GM12878 (cell line): ENCODE results near the gene CXCR1.

Experiments used
- CTCF ChIP-seq, 3 experiments: IDR thresholded peaks in 2 of 3; conservative IDR thresholded peaks in 1 of 3; 2 replicates each; pipeline ENCODE4 v1.5.1; 2011; ENCODE audit warnings: low read depth in 3 of 3, low read length in 3 of 3, mild to moderate bottlenecking in 3 of 3, control low read depth in 2 of 3, moderate library complexity in 2 of 3, inconsistent platforms in 1 of 3, mixed read lengths in 1 of 3; ENCODE audit not compliant: control insufficient read depth in 2 of 3, insufficient read depth in 1 of 3; ENCODE audit errors: extremely low read depth in 1 of 3
- EZH2 ChIP-seq: IDR thresholded peaks from 2 replicates; pipeline ENCODE4 v1.6.1; 2012; ENCODE audit warnings: low read depth, mild to moderate bottlenecking, control low read depth, inconsistent platforms, low read length, borderline replicate concordance; ENCODE audit not compliant: control insufficient read depth
- JUNB ChIP-seq: IDR thresholded peaks from 2 replicates; pipeline ENCODE4 v1.6.1; 2016; ENCODE audit warnings: antibody characterized with exemption, mild to moderate bottlenecking
- MAX ChIP-seq: IDR thresholded peaks from 2 replicates; pipeline ENCODE4 v1.6.1; 2012; ENCODE audit warnings: low read depth, low read length, improper control_type of control experiment
- MYC ChIP-seq: IDR thresholded peaks from 2 replicates; pipeline ENCODE4 v1.6.1; 2011; ENCODE audit warnings: mild to moderate bottlenecking, low read length, moderate library complexity, inconsistent platforms; ENCODE audit not compliant: insufficient read depth, insufficient replicate concordance, insufficient read length, severe bottlenecking
- POLR2A ChIP-seq: IDR thresholded peaks from 2 replicates; pipeline ENCODE4 v1.6.1; 2011; ENCODE audit warnings: low read depth, mild to moderate bottlenecking, low read length
- POLR2AphosphoS5 ChIP-seq: IDR thresholded peaks from 2 replicates; pipeline ENCODE4 v1.6.1; 2011; ENCODE audit warnings: mild to moderate bottlenecking, low read length, inconsistent platforms
- REST ChIP-seq: IDR thresholded peaks from 2 replicates; pipeline ENCODE4 v1.6.1; 2012; ENCODE audit warnings: mild to moderate bottlenecking, low read depth, low read length
- SIN3A ChIP-seq: IDR thresholded peaks from 2 replicates; pipeline ENCODE4 v1.6.1; 2012; ENCODE audit warnings: low read depth, low read length, improper control_type of control experiment
- STAT3 ChIP-seq: IDR thresholded peaks from 2 replicates; pipeline ENCODE4 v1.6.1; 2011; ENCODE audit warnings: low read depth, low read length, improper control_type of control experiment
- ZZZ3 ChIP-seq: IDR thresholded peaks from 2 replicates; pipeline ENCODE4 v1.6.1; 2011; ENCODE audit warnings: low read depth; ENCODE audit not compliant: control insufficient read depth, insufficient read length
- TF ChIP-seq, protein P1 (sequence below): fragments of 450-650 bp; IDR thresholded peaks from 2 replicates; pipeline ENCODE4 v1.6.1; 2018; ENCODE audit warnings: mild to moderate bottlenecking, low read depth, moderate library complexity; ENCODE audit not compliant: partially characterized antibody
- TF ChIP-seq, protein P2 (sequence below): IDR thresholded peaks from 2 replicates; pipeline ENCODE4 v1.6.1; 2011; ENCODE audit warnings: low read depth, mild to moderate bottlenecking, low read length, moderate library complexity, borderline replicate concordance; ENCODE audit errors: extremely low read depth
- TF ChIP-seq, protein P3 (sequence below): IDR thresholded peaks from 2 replicates; pipeline ENCODE4 v1.6.1; 2011; ENCODE audit warnings: low read depth, low read length, improper control_type of control experiment, borderline replicate concordance

DNA sequence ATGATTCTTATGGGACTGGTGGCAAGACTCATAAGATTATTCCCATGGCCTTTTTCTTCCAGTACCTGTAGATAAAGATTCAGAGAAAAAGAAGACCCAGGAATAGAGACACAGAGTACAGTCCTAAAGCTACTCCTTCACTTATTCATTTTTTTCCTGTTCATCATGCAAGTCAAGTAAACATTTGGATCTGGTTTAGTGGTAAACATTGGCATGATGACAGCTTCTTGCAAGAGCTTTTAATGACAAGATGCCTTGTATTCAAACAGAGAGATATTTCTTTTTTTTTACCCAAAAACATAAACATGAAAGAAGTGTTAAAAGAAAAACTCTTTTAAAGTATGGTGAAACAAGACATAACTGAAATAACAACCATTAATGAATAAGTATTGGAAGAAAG lies 20.7 kb downstream of the CXCR1 start:
- TF ChIP-seq POLR2A (no peak), EZH2 (no peak), POLR2AphosphoS5 (no peak), ZZZ3 (no peak), SIN3A (no peak), CTCF (IDR thresholded peaks at IDR 0.05 in 2 of 3, conservative IDR thresholded peaks at IDR 0.05 in 1 of 3; ENCODE audit: control insufficient read depth in 2 of 3, extremely low read depth in 1 of 3, insufficient read depth in 1 of 3, low read depth in 3 of 3, low read length in 3 of 3) (no peak), MYC (no peak), JUNB (no peak), REST (no peak), MAX (no peak), STAT3 (no peak)
- TF ChIP-seq, protein P1, sequence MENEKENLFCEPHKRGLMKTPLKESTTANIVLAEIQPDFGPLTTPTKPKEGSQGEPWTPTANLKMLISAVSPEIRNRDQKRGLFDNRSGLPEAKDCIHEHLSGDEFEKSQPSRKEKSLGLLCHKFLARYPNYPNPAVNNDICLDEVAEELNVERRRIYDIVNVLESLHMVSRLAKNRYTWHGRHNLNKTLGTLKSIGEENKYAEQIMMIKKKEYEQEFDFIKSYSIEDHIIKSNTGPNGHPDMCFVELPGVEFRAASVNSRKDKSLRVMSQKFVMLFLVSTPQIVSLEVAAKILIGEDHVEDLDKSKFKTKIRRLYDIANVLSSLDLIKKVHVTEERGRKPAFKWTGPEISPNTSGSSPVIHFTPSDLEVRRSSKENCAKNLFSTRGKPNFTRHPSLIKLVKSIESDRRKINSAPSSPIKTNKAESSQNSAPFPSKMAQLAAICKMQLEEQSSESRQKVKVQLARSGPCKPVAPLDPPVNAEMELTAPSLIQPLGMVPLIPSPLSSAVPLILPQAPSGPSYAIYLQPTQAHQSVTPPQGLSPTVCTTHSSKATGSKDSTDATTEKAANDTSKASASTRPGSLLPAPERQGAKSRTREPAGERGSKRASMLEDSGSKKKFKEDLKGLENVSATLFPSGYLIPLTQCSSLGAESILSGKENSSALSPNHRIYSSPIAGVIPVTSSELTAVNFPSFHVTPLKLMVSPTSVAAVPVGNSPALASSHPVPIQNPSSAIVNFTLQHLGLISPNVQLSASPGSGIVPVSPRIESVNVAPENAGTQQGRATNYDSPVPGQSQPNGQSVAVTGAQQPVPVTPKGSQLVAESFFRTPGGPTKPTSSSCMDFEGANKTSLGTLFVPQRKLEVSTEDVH = no peak
- TF ChIP-seq, protein P2, sequence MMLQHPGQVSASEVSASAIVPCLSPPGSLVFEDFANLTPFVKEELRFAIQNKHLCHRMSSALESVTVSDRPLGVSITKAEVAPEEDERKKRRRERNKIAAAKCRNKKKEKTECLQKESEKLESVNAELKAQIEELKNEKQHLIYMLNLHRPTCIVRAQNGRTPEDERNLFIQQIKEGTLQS = no peak
- TF ChIP-seq, protein P3, sequence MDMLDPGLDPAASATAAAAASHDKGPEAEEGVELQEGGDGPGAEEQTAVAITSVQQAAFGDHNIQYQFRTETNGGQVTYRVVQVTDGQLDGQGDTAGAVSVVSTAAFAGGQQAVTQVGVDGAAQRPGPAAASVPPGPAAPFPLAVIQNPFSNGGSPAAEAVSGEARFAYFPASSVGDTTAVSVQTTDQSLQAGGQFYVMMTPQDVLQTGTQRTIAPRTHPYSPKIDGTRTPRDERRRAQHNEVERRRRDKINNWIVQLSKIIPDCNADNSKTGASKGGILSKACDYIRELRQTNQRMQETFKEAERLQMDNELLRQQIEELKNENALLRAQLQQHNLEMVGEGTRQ = no peak
